Loucy (cell line): Measurements from ENCODE around the gene FAM9C.

ENCODE experiments used
- EZH2phosphoT487 ChIP-seq: fragments of 200-600 bp; IDR thresholded peaks from 2 replicates; pipeline ENCODE4 v1.6.1; 2018; ENCODE audit warnings: antibody characterized with exemption, mild to moderate bottlenecking, moderate library complexity, borderline replicate concordance
- TF ChIP-seq, protein P1 (sequence below): fragments of 200-600 bp; sonication (generic); conservative IDR thresholded peaks from 2 replicates; pipeline ENCODE4 v1.5.1; 2014; ENCODE audit warnings: mild to moderate bottlenecking, antibody characterized with exemption, low read length

DNA sequence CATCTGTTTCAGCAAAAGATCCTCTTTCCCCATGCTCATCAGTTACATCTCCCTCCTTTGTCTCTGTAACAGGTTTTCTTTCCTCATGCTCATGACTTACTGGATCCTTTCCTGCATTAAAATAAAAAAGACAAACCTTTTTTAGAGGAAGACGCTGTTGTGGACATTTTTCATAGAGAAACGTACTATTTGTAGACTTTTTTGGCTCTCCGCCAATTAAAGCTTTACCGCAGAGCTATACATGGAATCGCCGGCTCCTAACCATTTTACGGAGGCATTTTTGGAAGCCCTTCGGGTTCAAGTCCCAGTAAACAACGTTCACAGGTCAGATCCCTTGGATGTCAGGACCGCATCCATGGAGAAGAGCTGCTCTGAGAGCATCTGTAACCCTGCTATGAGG, 1.3 kb downstream of the FAM9C start:
- TF ChIP-seq, protein P1, sequence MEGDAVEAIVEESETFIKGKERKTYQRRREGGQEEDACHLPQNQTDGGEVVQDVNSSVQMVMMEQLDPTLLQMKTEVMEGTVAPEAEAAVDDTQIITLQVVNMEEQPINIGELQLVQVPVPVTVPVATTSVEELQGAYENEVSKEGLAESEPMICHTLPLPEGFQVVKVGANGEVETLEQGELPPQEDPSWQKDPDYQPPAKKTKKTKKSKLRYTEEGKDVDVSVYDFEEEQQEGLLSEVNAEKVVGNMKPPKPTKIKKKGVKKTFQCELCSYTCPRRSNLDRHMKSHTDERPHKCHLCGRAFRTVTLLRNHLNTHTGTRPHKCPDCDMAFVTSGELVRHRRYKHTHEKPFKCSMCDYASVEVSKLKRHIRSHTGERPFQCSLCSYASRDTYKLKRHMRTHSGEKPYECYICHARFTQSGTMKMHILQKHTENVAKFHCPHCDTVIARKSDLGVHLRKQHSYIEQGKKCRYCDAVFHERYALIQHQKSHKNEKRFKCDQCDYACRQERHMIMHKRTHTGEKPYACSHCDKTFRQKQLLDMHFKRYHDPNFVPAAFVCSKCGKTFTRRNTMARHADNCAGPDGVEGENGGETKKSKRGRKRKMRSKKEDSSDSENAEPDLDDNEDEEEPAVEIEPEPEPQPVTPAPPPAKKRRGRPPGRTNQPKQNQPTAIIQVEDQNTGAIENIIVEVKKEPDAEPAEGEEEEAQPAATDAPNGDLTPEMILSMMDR: no peak
- TF ChIP-seq EZH2phosphoT487: no peak
